Mesodermal cell (in vitro differentiated cells): ENCODE results near the gene TRAM2.
A peak's percentile ranks its signal among the peaks of the same experiment; 100 is the strongest.

Experiments used
- H3K27ac ChIP-seq: 2 replicates; pipeline ENCODE4 v1.7.0; 2013; ENCODE audit warnings: mild to moderate bottlenecking, low read depth, low read length, moderate library complexity; ENCODE audit not compliant: severe bottlenecking
- H3K36me3 ChIP-seq: 2 replicates; pipeline ENCODE4 v1.7.1; 2013; ENCODE audit warnings: mild to moderate bottlenecking, low read length, moderate library complexity; ENCODE audit not compliant: control insufficient read depth, insufficient read depth
- H3K4me1 ChIP-seq: one replicate; pipeline ENCODE4 v1.7.1; 2013; ENCODE audit warnings: mild to moderate bottlenecking, low read length; ENCODE audit not compliant: insufficient read depth, control insufficient read depth, poor library complexity, severe bottlenecking
- H3K4me3 ChIP-seq: 2 replicates; pipeline ENCODE4 v1.7.0; 2013; ENCODE audit warnings: low read length, control low read depth, mild to moderate bottlenecking; ENCODE audit not compliant: insufficient read depth, poor library complexity, severe bottlenecking; ENCODE audit errors: extremely low read depth
- H3K9me3 ChIP-seq: 2 replicates; pipeline ENCODE4 v1.7.1; 2013; ENCODE audit warnings: mild to moderate bottlenecking, low read length, moderate library complexity; ENCODE audit not compliant: control insufficient read depth
- WGBS, 2 experiments: methylation state at CpG; one replicate each; pipeline ENCODE4 v1.1.5; 2013; ENCODE audit warnings: missing lambda C conversion rate in 2 of 2; ENCODE audit not compliant: insufficient coverage in 2 of 2; 5-methylcytosine and 5-hydroxymethylcytosine counted together

The TRAM2 gene

DNA sequence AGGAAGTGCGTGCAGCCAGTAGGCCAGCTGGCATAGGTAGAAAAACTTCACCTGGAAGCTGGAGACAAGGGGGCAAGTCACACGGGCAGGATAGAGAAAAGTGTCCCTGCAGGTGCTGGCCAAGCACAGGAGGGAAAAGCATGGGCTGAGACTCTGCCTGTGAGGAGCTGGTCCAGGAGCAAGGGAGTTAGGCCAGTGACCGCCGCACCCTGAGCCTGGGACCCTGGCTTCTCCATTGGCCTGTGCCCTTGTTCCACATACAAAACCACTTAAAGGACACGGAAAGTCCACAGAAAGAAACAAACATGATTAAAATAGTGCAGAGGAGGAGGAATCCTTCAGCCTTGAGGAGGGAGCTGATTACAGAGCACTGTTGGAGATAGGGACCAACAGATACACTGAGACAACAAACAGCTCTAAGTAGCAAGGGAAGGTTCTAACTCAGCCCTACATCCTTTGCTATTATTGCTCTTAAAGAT lies 68.6 kb downstream of the TRAM2 start:
- peaks cover 38% of the 10 kb centered on the region for H3K4me1 ChIP-seq
- no peak overlapping the region for H3K4me3 ChIP-seq
- 83 to 93% methylated on average over 2 to 3 of the region's 5 CpGs for WGBS, 2 experiments
- no peak overlapping the region for H3K27ac ChIP-seq
- H3K9me3 ChIP-seq = no peaks in the 10 kb centered on the region
- H3K36me3 ChIP-seq = peaks cover 71% of the 10 kb centered on the region

DNA sequence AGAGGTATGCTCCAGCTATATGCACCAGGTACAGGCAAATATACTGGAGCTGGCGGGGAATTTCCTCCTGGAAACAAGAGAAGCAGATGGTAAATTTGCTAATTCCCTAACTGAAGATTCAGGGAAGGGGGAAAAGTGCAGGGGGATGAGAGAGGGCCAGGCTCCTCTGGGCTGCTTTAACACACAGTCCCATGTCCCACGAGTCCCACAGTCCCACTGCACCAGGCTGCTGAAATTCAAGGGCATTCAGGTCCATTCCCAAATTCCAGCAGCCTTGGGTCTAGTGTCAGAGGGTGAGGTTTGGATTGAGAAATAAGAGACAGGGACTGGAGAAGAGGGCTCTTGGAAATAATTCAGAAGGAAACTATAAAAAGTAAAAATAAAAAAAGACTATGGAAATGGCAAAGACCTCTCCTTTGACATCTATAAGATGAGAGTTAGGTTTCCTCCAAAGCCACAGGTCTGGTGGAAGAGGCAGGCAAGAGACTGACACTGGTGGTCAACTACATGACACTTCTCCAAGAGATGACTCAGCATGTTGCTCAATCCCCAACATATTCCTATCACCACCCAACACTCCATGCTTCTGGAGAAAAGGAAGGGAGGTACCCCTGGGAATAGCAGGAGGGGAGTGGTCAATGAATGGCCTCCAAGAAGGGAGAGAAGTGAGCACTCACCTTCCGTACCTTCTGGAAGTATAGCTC lies 69.2 kb downstream of the TRAM2 start:
- WGBS, 2 experiments = 87 to 89% methylated on average over 2 of the region's 3 CpGs
- no peaks in the 10 kb centered on the region for H3K9me3 ChIP-seq
- H3K27ac ChIP-seq = no peak overlapping the region
- H3K4me1 ChIP-seq = peaks cover 37% of the 10 kb centered on the region
- peaks cover 75% of the 10 kb centered on the region for H3K36me3 ChIP-seq
- no peak overlapping the region for H3K4me3 ChIP-seq

DNA sequence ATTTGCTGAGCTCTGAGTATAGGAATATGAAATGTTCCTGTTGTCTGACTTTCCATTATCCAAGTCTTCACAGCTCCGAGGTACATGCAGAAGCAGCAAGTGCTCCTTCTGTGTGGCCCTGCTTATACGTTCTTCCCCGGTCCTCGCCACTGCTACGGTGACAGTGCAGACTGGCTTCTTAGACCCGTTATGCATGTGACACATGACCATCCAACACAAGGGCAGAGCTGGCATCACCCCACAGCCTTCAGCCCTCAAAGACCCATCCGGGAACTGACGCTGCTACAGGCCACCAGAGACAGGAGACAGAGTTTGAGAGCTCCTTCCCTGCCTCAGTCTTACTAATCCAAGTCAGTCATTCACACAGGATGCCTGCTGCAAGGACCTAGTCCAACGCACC lies 70.4 kb downstream of the TRAM2 start:
- Histone ChIP-seq H3K4me1 (peaks cover 24% of the 10 kb centered on the region), H3K9me3 (no peaks in the 10 kb centered on the region), H3K36me3 (peaks cover 87% of the 10 kb centered on the region), H3K27ac (no peak overlapping the region), H3K4me3 (no peak overlapping the region)
- WGBS, 2 experiments = 87 to 89% methylated on average over 8 to 9 of the region's 9 CpGs

DNA sequence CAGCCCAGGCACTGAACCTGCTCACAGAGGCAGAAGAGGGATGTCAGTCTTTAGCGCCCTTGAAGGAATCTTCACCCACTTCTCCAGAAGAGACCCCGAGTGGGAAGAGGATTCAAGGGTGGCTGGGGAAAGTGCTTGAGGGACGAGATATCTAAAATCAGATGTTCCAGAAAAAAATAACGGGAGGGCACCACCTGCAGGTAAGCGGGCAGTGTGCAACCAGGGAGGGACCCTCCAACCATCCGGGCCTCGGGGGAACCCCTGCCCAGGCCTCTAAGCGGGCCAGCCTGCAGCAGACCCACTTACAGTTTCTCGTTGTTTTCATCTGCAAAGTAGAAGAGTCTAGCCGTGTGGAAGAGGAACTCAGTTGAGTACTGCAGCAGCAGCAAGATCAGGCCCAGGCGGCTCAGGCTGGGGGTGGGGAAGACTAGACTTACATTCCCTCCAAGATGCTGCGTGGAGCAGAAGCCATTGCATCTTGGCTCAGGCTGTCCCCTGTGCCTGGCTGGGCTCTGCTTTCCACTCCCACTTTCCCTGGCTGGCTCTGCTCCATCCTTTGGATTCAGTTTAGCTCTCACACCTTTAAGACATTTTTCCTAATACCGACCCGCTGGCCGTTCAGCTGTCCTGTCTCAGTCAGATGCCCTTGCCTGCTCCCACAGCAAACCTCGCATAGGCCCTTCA lies 71.0 kb downstream of the TRAM2 start:
- Histone ChIP-seq H3K36me3 (peaks cover 85% of the 10 kb centered on the region), H3K27ac (no peak overlapping the region), H3K4me3 (no peak overlapping the region), H3K4me1 (peaks cover 20% of the 10 kb centered on the region), H3K9me3 (no peaks in the 10 kb centered on the region)
- 89 to 90% methylated on average over 13 to 14 of the region's 16 CpGs for WGBS, 2 experiments

DNA sequence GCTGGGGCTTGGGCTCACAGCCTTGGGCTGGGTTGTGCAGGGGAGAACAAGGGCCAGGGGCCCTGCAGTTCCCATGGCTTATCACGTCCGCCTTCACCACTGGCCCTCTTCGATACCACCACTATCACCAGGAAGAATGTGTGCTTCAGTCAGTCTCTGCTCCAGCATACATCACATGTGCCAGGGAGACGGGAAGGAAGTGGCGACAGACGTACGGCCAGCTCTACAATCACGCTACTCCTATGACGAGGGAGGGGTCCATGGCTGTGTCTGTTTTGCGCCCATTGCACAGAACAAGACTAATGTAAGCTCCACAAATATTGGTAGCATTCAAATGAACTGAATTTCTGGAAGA lies 72.1 kb downstream of the TRAM2 start:
- no peaks in the 10 kb centered on the region for H3K9me3 ChIP-seq
- H3K27ac ChIP-seq = no peak overlapping the region
- H3K4me1 ChIP-seq = peaks cover 27% of the 10 kb centered on the region
- H3K4me3 ChIP-seq = no peak overlapping the region
- 93% methylated on average over 8 of the region's 10 CpGs for WGBS, 2 experiments
- peaks cover 80% of the 10 kb centered on the region for H3K36me3 ChIP-seq

DNA sequence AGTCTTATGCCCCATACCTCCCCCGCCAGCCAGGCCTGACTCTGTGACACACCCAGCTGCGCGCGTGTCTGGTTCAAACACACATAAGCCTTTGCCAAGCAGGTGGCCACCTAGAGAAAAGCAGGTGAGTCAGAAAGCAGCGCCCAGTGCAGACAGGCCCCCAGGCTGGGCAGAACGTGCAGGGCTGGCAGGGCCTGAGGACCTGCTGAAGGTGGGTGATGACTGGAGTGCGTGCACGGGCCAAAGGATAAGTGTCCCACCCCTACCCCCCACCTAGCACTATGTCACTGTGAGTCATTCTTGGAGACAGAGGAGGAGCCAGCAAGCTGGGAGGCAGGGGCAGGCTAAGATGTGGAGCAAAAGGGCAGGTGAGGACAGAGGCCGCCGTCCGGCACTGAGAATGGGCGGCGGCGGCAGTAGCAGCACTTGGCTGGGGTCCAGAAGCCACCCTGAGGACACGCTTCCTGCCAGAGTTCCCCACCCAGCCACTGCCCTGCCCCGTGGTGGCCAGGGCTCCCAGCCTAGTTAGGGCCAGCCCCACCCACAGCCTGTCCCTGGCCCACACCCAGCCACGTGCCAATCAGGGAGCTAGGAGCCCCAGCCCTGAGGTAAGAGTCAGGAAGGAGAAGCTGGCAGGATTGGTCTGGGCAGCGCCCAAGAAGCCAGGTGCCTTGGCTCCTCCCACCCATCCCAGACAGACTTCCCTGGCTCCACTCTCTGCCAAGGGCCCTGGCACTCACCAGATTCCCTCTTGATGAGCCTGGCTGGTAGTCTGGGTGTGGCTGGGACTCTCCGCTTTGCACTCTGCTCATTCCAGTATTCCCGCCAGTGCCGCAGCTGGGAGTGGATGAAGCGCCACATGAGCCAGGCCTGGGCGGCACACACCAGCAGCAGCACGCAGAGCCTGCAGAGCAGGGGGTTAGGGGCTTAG lies 72.7 kb downstream of the TRAM2 start:
- Histone ChIP-seq H3K4me1 (peaks cover 30% of the 10 kb centered on the region), H3K4me3 (no peak overlapping the region), H3K36me3 (peaks cover 74% of the 10 kb centered on the region), H3K27ac (peak overlapping the region; percentile 43), H3K9me3 (no peaks in the 10 kb centered on the region)
- 93 to 96% methylated on average over 14 to 20 of the region's 24 CpGs for WGBS, 2 experiments

DNA sequence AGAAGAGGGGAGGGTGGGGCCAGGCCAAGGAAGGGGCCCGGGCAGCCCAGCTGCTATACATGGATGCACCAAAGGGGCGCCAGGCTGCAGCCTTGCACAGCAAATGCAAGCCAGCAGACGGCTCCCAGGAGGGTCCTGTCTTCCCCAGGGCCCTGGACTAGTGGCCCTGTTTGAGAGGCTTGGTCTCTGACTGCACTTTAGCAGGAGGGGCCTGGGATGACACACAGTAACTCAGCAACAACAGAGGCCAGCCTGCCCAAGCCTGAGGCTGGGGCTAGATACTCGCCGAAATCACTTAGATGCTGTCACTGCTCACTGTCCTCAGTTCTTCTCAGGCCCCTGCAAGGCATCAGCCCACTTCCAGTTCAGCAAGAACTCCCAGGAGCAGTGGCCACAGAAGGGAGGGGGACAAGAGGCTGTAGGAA lies 73.5 kb downstream of the TRAM2 start:
- Histone ChIP-seq H3K4me1 (peaks cover 38% of the 10 kb centered on the region), H3K4me3 (no peak overlapping the region), H3K27ac (peak overlapping the region; percentile 26), H3K36me3 (peaks cover 68% of the 10 kb centered on the region), H3K9me3 (no peaks in the 10 kb centered on the region)
- WGBS, 2 experiments = 60 to 69% methylated on average over 2 to 5 of the region's 5 CpGs

DNA sequence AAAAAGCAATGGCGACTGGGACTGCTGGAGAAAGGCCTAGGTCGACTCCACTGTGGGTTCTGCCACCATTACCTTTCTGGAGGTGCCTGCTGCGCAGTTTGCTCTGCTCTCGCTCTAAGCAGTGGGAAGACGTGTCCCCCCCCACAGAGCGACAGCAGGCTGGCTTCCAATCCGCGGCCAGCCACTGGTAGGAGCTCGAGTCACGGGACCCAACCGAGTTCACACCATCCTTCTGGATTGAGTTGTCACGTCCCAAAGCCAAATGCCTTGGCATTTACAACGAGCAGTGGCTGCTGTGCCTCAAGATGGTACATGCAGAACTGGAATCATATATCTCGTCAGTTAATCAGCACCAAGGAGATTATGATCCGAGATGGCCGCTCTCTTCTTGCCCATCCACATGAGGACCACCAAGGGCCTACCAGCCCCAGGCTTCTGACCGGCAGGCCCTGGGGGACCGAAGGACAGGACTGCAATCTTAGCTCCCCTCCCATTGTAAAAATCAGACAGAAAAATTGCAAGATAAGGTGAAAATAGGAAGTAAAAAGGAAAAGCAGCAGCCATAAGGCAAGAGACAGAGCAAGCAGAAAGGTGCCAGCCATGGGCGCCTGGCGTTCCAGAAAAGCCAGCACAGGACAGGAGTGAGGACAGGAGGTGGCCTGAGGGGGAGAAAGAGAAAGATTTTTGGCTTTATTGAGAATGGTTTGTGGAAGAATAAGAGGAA lies 74.4 kb downstream of the TRAM2 start:
- Histone ChIP-seq H3K27ac (no peak overlapping the region), H3K4me3 (no peak overlapping the region), H3K36me3 (peaks cover 59% of the 10 kb centered on the region), H3K4me1 (peaks cover 39% of the 10 kb centered on the region), H3K9me3 (no peaks in the 10 kb centered on the region)
- 93 to 94% methylated on average over 16 to 18 of the region's 20 CpGs for WGBS, 2 experiments

DNA sequence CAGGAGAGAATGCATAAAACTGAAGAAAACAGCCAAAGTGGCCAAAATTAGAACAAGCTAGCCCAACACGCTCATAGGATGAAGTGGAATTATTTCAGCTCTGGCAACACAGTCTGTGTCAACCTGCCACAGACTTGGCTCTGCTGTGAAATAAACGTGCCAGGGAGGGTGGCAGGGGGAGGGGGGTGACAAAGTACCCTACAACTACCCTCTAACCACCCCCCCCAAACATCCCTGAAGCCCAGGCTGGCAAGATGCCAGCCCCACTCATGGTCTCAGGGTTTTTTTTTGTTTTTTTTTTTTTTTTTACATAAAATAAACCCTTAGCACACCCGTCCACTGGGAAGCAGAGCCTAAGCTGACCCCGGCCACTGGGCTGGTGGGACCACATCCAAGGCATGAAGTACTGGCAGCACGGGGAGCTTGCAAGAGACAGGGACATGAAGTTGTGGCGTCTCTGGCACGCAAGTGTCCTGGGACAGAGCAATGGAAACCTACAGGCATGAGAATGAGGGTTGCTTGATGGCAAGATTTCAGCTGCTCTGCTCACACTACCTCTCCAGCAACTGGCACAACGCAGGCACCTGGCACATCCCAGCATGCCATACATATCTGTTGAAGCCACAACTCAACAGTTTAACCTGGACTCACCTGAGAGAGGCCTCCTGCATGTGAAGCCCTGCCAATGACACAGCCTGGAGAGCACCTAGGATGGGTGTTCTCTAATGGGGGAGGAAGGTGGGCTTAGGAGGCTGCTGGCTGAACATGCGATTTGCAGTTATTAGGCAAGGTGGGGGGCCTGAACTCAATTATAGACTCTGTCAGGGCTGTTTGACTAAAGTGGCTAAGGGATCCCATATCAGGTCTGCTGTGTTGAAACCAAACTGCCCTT lies 76.4 kb downstream of the TRAM2 start:
- H3K36me3 ChIP-seq = peaks cover 44% of the 10 kb centered on the region
- H3K4me3 ChIP-seq = no peak overlapping the region
- WGBS, 2 experiments = 97 to 98% methylated on average over 4 to 5 of the region's 9 CpGs
- H3K4me1 ChIP-seq = peaks cover 39% of the 10 kb centered on the region
- H3K27ac ChIP-seq = peak overlapping the region; percentile 10
- no peaks in the 10 kb centered on the region for H3K9me3 ChIP-seq
